GM19099 (cell line): ENCODE data around the gene ALG12.
A peak's percentile ranks its signal among the peaks of the same experiment; 100 is the strongest.

Experiments
- POLR2A ChIP-seq: IDR thresholded peaks from 3 replicates; pipeline ENCODE4 v1.6.1; 2011; ENCODE audit warnings: low read depth; ENCODE audit not compliant: insufficient read length; ENCODE audit errors: extremely low read depth

Gene ALG12

DNA sequence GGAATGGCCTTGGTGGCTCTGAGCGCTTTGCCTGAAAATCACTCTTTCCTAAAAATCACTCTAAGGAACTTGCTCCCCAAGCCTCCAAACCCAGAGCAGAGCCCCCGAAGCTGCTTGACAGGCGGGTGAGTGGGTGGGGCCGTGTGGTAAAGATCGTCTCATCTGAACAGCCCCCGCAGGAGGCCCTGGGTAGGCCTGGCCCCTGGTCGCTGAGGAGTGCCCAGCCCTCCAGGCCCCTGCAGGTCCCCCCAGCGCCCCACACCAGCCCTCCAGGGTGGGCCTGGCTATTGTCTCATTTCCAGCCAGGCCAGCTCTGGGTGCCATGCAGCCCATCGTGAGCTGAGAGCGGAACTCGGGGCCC lies 25.1 kb upstream of the ALG12 start:
- TF ChIP-seq POLR2A, result no peak

- no peak for TF ChIP-seq POLR2A
These were observed 24.5 kb upstream of the ALG12 start for GRCh38 chr22:49942565-49943404.

- no peak for TF ChIP-seq POLR2A
These were observed 23.5 kb upstream of the ALG12 start for GRCh38 chr22:49941507-49942316.

DNA sequence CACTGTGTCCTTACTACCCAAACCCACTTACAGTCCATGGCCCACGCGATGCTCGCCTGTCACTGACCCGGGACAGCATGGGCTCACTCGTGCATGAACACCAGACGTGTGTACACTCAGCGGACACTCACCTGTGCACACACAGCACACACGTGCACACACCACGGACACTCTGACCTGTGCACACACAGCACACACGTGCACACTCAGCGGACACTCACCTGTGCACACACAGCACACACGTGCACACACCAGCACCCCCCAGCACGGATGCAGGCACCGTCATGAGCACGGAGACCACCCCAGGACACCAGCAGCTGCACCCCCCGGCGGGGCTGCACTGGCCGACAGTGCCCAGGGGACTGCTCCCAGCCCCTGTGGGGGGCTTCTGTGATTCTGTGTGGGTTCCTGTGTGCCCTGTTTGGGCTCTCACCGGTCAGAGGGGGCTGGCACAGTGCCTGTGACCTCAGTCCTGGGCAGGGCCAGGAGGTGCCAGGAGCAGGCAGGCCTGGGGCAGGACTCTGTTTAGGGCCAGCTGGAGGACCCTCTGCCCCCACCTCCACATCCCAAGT lies 20.4 kb upstream of the ALG12 start:
- TF ChIP-seq POLR2A, result no peak

GRCh38 chr22:49937758-49938564 lies 19.7 kb upstream of the ALG12 start:
- TF ChIP-seq POLR2A, result no peak

GRCh38 chr22:49936973-49937757 lies 18.9 kb upstream of the ALG12 start:
- no peak for TF ChIP-seq POLR2A

- peak; percentile 52 for TF ChIP-seq POLR2A
These were observed 18.1 kb upstream of the ALG12 start for GRCh38 chr22:49936018-49936972.

DNA sequence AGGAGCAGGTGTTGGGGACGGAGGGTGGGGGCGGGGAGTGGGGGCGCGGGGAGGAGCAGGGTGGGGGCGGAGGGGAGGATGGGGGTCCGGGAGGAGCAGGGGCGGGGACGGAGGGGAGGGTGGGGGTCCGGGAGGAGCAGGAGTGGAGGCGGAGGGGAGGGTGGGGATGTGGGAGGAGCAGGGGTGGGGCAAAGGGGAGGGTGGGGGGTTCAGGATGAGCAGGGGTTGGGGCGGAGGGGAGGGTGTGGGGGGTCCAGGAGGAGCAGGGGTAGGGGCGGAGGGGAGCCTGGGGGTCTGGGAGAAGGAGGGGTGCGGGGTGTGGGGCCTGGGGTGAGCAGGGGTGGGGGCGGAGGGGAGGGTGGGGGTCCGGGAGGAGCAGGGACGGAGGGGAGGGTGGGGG lies 17.3 kb upstream of the ALG12 start:
- TF ChIP-seq POLR2A, result no peak

- TF ChIP-seq POLR2A, result no peak
These were observed 16.8 kb upstream of the ALG12 start for GRCh38 chr22:49934891-49935557.

GRCh38 chr22:49934160-49934890 lies 16.1 kb upstream of the ALG12 start:
- no peak for TF ChIP-seq POLR2A

- TF ChIP-seq POLR2A, result no peak
These were observed 15.3 kb upstream of the ALG12 start for GRCh38 chr22:49933236-49934159.
